Fibroblast of mammary gland (primary cell): ENCODE data around the gene RWDD4.

Experiments used
- DNase-seq: peaks from one replicate; pipeline ENCODE4 v3.0.0-alpha.2; 2010; ENCODE audit warnings: low read depth
- H3K4me3 ChIP-seq: 2 replicates; pipeline ENCODE4 v1.5.1; 2011; ENCODE audit warnings: low read depth, mild to moderate bottlenecking, low read length, moderate library complexity; ENCODE audit not compliant: control insufficient read depth
- TF ChIP-seq, protein P1 (sequence below): conservative IDR thresholded peaks from 2 replicates; pipeline ENCODE4 v1.5.1; 2011; ENCODE audit warnings: low read depth, low read length, inconsistent platforms; ENCODE audit not compliant: control insufficient read depth, insufficient read depth

Gene RWDD4

GRCh38 chr4:183686461-183686860, 27.5 kb upstream of the RWDD4 start:
- DNase-seq = no peak
- H3K4me3 ChIP-seq = no peak overlapping the region
- TF ChIP-seq, protein P1, sequence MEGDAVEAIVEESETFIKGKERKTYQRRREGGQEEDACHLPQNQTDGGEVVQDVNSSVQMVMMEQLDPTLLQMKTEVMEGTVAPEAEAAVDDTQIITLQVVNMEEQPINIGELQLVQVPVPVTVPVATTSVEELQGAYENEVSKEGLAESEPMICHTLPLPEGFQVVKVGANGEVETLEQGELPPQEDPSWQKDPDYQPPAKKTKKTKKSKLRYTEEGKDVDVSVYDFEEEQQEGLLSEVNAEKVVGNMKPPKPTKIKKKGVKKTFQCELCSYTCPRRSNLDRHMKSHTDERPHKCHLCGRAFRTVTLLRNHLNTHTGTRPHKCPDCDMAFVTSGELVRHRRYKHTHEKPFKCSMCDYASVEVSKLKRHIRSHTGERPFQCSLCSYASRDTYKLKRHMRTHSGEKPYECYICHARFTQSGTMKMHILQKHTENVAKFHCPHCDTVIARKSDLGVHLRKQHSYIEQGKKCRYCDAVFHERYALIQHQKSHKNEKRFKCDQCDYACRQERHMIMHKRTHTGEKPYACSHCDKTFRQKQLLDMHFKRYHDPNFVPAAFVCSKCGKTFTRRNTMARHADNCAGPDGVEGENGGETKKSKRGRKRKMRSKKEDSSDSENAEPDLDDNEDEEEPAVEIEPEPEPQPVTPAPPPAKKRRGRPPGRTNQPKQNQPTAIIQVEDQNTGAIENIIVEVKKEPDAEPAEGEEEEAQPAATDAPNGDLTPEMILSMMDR = no peak

GRCh38 chr4:183681119-183681518, 22.1 kb upstream of the RWDD4 start:
- DNase-seq = no peak
- TF ChIP-seq, protein P1 = no peak
- H3K4me3 ChIP-seq = no peak overlapping the region

DNA sequence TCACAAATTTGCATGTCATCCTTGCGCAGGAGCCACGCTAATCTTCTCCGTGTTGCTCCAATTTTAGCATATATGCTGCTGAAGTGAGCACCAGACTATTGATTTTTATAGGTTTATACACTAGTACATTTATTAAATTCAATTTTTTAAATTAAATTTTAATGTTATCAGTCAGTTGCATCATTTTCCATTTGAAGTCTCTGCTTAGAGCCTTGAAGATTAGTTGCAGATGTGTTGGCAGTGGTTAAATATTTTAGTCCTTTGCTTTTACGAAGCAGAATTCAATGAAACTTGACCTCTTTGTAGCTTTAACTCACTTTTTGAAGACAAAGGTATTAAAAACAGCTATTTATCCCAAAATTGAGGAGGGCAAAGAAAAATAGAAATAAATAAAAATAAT, 16.6 kb upstream of the RWDD4 start:
- H3K4me3 ChIP-seq = no peak overlapping the region
- DNase-seq = peak; percentile 64
- TF ChIP-seq, protein P1 = no peak

- no peak overlapping the region for H3K4me3 ChIP-seq
- TF ChIP-seq, protein P1 = no peak
- no peak for DNase-seq
Observed at GRCh38 chr4:183674153-183674552, 15.2 kb upstream of the RWDD4 start.

DNA sequence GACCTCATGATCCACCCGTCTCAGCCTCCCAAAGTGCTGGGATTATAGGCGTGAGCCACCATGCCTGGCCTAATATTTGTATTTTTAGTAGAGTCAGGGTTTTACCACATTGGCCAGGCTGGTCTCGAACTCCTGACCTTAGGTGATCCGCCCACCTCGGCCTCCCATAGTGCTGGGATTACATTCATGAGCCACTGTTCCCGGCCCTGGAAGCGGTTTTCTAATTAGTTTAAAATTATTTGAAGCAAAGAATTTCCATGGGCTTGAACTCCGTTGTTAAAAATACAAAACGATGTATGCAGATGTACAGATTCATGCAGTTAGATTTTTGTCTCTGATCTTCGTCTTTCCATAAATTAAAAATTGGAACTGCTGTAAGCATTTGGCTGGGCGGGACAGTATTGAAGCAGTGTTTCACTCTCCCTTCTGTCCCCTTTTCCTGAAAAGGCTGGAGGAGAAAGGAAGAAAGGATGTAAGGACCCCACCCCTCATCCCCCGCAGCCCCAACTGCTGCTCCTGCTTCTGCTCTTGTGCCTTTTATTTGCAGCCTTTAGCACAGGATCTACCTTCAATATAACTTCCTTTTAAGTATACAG, 12.1 kb upstream of the RWDD4 start:
- TF ChIP-seq, protein P1 = no peak
- no peak overlapping the region for H3K4me3 ChIP-seq
- no peak for DNase-seq

DNA sequence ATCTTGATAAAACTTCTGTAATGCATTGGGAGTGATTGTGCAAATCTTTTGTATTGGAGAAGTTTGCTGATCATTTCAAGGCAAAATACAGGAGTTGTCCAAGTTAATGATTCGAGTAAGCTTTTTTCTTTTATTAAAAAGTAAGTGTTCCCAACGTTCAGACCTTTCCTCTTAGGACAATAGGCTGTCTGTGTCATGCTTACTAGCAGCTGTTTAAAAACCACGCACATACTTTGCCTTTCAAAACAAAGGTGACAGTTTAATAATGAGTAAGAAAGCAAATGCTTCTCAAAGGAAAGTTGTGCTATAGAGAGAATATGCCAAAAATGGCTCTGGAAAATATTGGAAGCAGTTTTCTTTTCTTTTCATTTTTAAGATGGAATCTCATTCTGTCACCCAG, 11.3 kb upstream of the RWDD4 start:
- TF ChIP-seq, protein P1 = no peak
- DNase-seq = no peak
- H3K4me3 ChIP-seq = no peak overlapping the region

GRCh38 chr4:183666088-183666487, 7.1 kb upstream of the RWDD4 start:
- DNase-seq = no peak
- no peak overlapping the region for H3K4me3 ChIP-seq
- TF ChIP-seq, protein P1 = no peak
